Activated CD4-positive, alpha-beta T cell treated with anti-CD3 and anti-CD28 coated beads, Interleukin-2, amount 50 U/mL, for 48 hours (primary cell): ENCODE data around the gene UMODL1.

Experiments
- DNase-seq, 2 experiments: peaks; one replicate each; pipeline ENCODE4 v3.0.0-alpha.2; 2020

The UMODL1 gene

GRCh38 chr21:42155045-42155855, 84.1 kb downstream of the UMODL1 start:
- no peak for DNase-seq

- no peak for DNase-seq
Measured at GRCh38 chr21:42156690-42157605, 85.8 kb downstream of the UMODL1 start.

- DNase-seq = no peak
Measured at GRCh38 chr21:42157606-42158310, 86.6 kb downstream of the UMODL1 start.

- no peak for DNase-seq
Measured at GRCh38 chr21:42158846-42159245, 87.7 kb downstream of the UMODL1 start.

GRCh38 chr21:42159560-42160110, 88.5 kb downstream of the UMODL1 start:
- DNase-seq = no peak

- no peak for DNase-seq
Measured at GRCh38 chr21:42160111-42160721, 89.1 kb downstream of the UMODL1 start.

GRCh38 chr21:42160765-42161164, 89.6 kb downstream of the UMODL1 start:
- no peak for DNase-seq

GRCh38 chr21:42161401-42161955, 90.4 kb downstream of the UMODL1 start:
- DNase-seq = no peak

GRCh38 chr21:42161956-42162681, 91.0 kb downstream of the UMODL1 start:
- DNase-seq = no peak

GRCh38 chr21:42162831-42163510, 91.9 kb downstream of the UMODL1 start:
- no peak for DNase-seq

GRCh38 chr21:42163511-42163863, 92.4 kb downstream of the UMODL1 start:
- no peak for DNase-seq

GRCh38 chr21:42164064-42164789, 93.1 kb downstream of the UMODL1 start:
- peak; percentile 63 to 72 for DNase-seq

GRCh38 chr21:42164818-42165217, 93.7 kb downstream of the UMODL1 start:
- DNase-seq = no peak

GRCh38 chr21:42165901-42166300, 94.8 kb downstream of the UMODL1 start:
- no peak for DNase-seq

GRCh38 chr21:42169758-42170157, 98.6 kb downstream of the UMODL1 start:
- no peak for DNase-seq

- no peak for DNase-seq
Measured at GRCh38 chr21:42171091-42172053, 100.3 kb downstream of the UMODL1 start.

GRCh38 chr21:42172596-42173483, 101.7 kb downstream of the UMODL1 start:
- no peak for DNase-seq

- no peak for DNase-seq
Measured at GRCh38 chr21:42174173-42174572, 103.1 kb downstream of the UMODL1 start.
